Suprapubic skin (tissue), 4 donors: Measurements from ENCODE around the gene SEC61G.

Source experiments
- EP300 ChIP-seq: sonication (generic); formaldehyde crosslinking; IDR thresholded peaks from one replicate; pipeline ENCODE4 v1.6.1; 2017; ENCODE audit warnings: antibody characterized with exemption
- POLR2A ChIP-seq, 2 donors: fragments of 450-650 bp; IDR thresholded peaks; one replicate each; pipeline ENCODE4 v1.6.1; 2017; ENCODE audit warnings: antibody characterized with exemption in 2 of 2, mild to moderate bottlenecking in 2 of 2, moderate library complexity in 2 of 2
- POLR2AphosphoS5 ChIP-seq, 3 donors: sonication (generic); formaldehyde crosslinking; IDR thresholded peaks; one replicate each; pipeline ENCODE4 v1.6.1; 2017; ENCODE audit warnings: antibody characterized with exemption in 3 of 3
- TF ChIP-seq, protein P1 (sequence below), 2 donors: fragments of 200-600 bp in 1 of 2; fragments of 450-650 bp in 1 of 2; sonication (generic) in 1 of 2; IDR thresholded peaks; one replicate each; pipeline ENCODE4 v1.5.1; 2016 to 2019; ENCODE audit warnings: antibody characterized with exemption in 2 of 2, mild to moderate bottlenecking in 1 of 2, moderate library complexity in 1 of 2

DNA sequence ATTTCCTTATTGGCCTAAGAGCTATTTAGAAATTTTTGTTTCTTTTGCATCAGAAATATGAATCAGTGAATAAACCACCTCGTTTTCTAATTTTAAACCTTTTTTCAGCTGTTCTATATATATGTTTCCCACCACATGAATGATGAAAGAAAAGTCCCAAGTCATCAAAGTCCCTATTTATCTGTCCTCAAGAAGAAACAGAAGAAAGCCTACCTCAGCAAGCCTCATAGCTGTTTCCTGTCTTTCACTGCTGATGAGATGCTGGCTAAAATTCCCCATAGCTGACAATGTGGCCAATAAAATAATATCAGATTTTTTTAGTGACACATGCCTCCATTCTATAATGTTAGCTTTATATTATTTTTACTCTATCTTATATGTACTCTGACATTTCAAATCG lies 54.2 kb downstream of the SEC61G start:
- TF ChIP-seq, protein P1, sequence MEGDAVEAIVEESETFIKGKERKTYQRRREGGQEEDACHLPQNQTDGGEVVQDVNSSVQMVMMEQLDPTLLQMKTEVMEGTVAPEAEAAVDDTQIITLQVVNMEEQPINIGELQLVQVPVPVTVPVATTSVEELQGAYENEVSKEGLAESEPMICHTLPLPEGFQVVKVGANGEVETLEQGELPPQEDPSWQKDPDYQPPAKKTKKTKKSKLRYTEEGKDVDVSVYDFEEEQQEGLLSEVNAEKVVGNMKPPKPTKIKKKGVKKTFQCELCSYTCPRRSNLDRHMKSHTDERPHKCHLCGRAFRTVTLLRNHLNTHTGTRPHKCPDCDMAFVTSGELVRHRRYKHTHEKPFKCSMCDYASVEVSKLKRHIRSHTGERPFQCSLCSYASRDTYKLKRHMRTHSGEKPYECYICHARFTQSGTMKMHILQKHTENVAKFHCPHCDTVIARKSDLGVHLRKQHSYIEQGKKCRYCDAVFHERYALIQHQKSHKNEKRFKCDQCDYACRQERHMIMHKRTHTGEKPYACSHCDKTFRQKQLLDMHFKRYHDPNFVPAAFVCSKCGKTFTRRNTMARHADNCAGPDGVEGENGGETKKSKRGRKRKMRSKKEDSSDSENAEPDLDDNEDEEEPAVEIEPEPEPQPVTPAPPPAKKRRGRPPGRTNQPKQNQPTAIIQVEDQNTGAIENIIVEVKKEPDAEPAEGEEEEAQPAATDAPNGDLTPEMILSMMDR (IDR thresholded peaks at IDR 0.05): no peak
- TF ChIP-seq POLR2AphosphoS5 (IDR thresholded peaks at IDR 0.05) (no peak), POLR2A (IDR thresholded peaks at IDR 0.05) (no peak), EP300 (no peak)
